GM12878 (cell line): ENCODE data around the gene WFIKKN1. TPM values are rescaled to one million over a fixed set of nuclear protein-coding genes. Genes with fewer than 3 reads are reported as not detected.

Experiments
- ATAC-seq: fragments of 200-7000 bp; cut with Tn5 transposase; 3 replicates; pipeline ENCODE4 v1.9.1; 2020; ENCODE audit warnings: mild to moderate bottlenecking, moderate library complexity
- BruUV-seq: library from RNA; stranded (reverse); fragments of 400-500 nt; replicated peaks from 2 replicates; lab custom pipeline; 2021; lab: Mats Ljungman, UMichigan
- CTCF ChIA-PET: fragments of 300-600 bp; sonication (Branson Sonifier 250); formaldehyde crosslinking; extraction: SDS; loops from one replicate; lab custom pipeline; 2021; ENCODE audit warnings: inconsistent platforms; lab: Yijun Ruan, JAX
- POLR2A ChIA-PET: fragments of 350-600 bp; formaldehyde crosslinking; extraction: SDS; loops from one replicate; lab custom pipeline; 2021; ENCODE audit warnings: inconsistent platforms; lab: Charles Lee
- RAD21 ChIA-PET: fragments of 300-600 bp; sonication (Branson Sonifier 250); formaldehyde crosslinking; loops from one replicate; lab custom pipeline; 2023; ENCODE audit warnings: antibody characterized with exemption; ENCODE audit not compliant: unreplicated experiment; lab: Charles Lee
- SMC1A ChIA-PET: fragments of 300-600 bp; sonication (Branson Sonifier 250); formaldehyde crosslinking; loops from one replicate; lab custom pipeline; 2023; ENCODE audit not compliant: unreplicated experiment, uncharacterized antibody; lab: Charles Lee
- DNase-seq: peaks from one replicate; pipeline ENCODE4 v3.0.0-alpha.2; 2011; ENCODE audit warnings: low read depth, low spot score
- FAIRE-seq: peaks from 3 replicates; lab custom pipeline; 2011; peaks lifted over from hg19 to GRCh38; lab: Jason Lieb, UNC
- H2AFZ ChIP-seq: 2 replicates; pipeline ENCODE4 v1.6.0; 2011; ENCODE audit warnings: low read depth, low read length, control low read depth; ENCODE audit not compliant: control insufficient read depth
- H3K27ac ChIP-seq: 2 replicates; pipeline ENCODE4 v1.5.1; 2011; ENCODE audit warnings: control low read depth; ENCODE audit not compliant: control insufficient read depth, insufficient read depth
- H3K27me3 ChIP-seq, 2 experiments: replicated peaks in 1 of 2; 2 replicates each; pipeline versions ENCODE4 v1.6.0 to v1.6.1; 2011; ENCODE audit warnings: low read length in 1 of 2; ENCODE audit not compliant: control insufficient read depth in 2 of 2, insufficient read depth in 2 of 2
- H3K36me3 ChIP-seq, 2 experiments: 2 replicates each; pipeline ENCODE4 v1.5.1; 2011; ENCODE audit warnings: low read length in 1 of 2; ENCODE audit not compliant: control insufficient read depth in 2 of 2, insufficient read depth in 2 of 2
- H3K4me1 ChIP-seq: 2 replicates; pipeline ENCODE4 v1.6.1; 2011; ENCODE audit warnings: mild to moderate bottlenecking, low read length, moderate library complexity, mixed read lengths; ENCODE audit not compliant: control insufficient read depth, insufficient read depth
- H3K4me2 ChIP-seq: 2 replicates; pipeline ENCODE4 v1.6.0; 2011; ENCODE audit warnings: control low read depth; ENCODE audit not compliant: control insufficient read depth, insufficient read depth
- H3K4me3 ChIP-seq: fragments of 200-600 bp; sonication (generic); 2 replicates; pipeline ENCODE4 v1.5.1; 2016
- H3K79me2 ChIP-seq: 2 replicates; pipeline ENCODE4 v1.6.0; 2011; ENCODE audit warnings: low read length; ENCODE audit not compliant: control insufficient read depth, insufficient read depth
- H3K9ac ChIP-seq: 2 replicates; pipeline ENCODE4 v1.8.0; 2011; ENCODE audit warnings: low read length, control low read depth, mixed read lengths; ENCODE audit not compliant: control insufficient read depth, insufficient read depth
- H3K9me3 ChIP-seq: replicated peaks from 3 replicates; pipeline ENCODE4 v1.5.1; 2011; ENCODE audit warnings: mild to moderate bottlenecking, low read length; ENCODE audit not compliant: control insufficient read depth, insufficient read depth
- H4K20me1 ChIP-seq: 2 replicates; pipeline ENCODE4 v1.6.0; 2011; ENCODE audit not compliant: control insufficient read depth, insufficient read depth
- CHD1 ChIP-seq: IDR thresholded peaks from 2 replicates; pipeline ENCODE4 v1.6.1; 2012; ENCODE audit warnings: low read depth, low read length, improper control_type of control experiment
- JUND ChIP-seq: IDR thresholded peaks from 2 replicates; pipeline ENCODE4 v1.6.1; 2012; ENCODE audit warnings: low read depth, mild to moderate bottlenecking, low read length, improper control_type of control experiment, moderate library complexity
- NFYB ChIP-seq: IDR thresholded peaks from 2 replicates; pipeline ENCODE4 v1.6.1; 2011; ENCODE audit warnings: low read depth, mild to moderate bottlenecking, low read length, improper control_type of control experiment, moderate library complexity; ENCODE audit not compliant: insufficient read depth
- POLR2AphosphoS5 ChIP-seq: IDR thresholded peaks from 2 replicates; pipeline ENCODE4 v1.6.1; 2011; ENCODE audit warnings: mild to moderate bottlenecking, low read length, inconsistent platforms
- WGBS: methylation state at CpG from one replicate; pipeline ENCODE4 v1.1.6; 2016; ENCODE audit warnings: low lambda C conversion rate; ENCODE audit not compliant: insufficient replicate concordance, insufficient coverage; ENCODE audit errors: missing lambda C conversion rate; 5-methylcytosine and 5-hydroxymethylcytosine counted together
- in situ Hi-C: fragments of 300-500 bp; cut with MboI; formaldehyde crosslinking; loops from 9 replicates; pipeline ENCODE4 v1.14.3; 2018; ENCODE audit warnings: mixed read lengths
- intact Hi-C: fragments of 100-400 bp; cut with micrococcal nuclease; formaldehyde crosslinking; loops from one replicate; pipeline ENCODE4 v1.14.2; 2022; ENCODE audit not compliant: unreplicated experiment
- polyA plus RNA-seq, 11 experiments: library from polyadenylated mRNA; depleted of rRNA in 4 of 11; unstranded in 6 of 11; stranded (reverse) in 5 of 11; fragments of >200 nt; fragmentation: Nextera tagmentation in 4 of 11; fragmentation: Illumina TruSeq in 1 of 11; extraction: Ambion mirVana in 4 of 11; extraction: Trizol in 1 of 11; gene quantifications; 1 replicate in 1 of 11; 2 replicates in 10 of 11; pipeline versions ENCODE4 v1.2.1 to v1.2.3, GENCODE V29; 2011 to 2016; ENCODE audit warnings: inconsistent platforms in 2 of 11, missing spikeins in 2 of 11, low read depth in 1 of 11
- total RNA-seq, 4 experiments: library from RNA; depleted of rRNA in 3 of 4; stranded (reverse); fragments of >200 nt in 3 of 4; fragmentation: Illumina TruSeq in 1 of 4; extraction: Trizol in 1 of 4; gene quantifications; 2 replicates each; pipeline versions ENCODE4 v1.2.1 to v1.2.3, GENCODE V29; 2013 to 2021
- TF ChIP-seq, protein P1 (sequence below): fragments of 450-650 bp; IDR thresholded peaks from 2 replicates; pipeline ENCODE4 v1.6.1; 2017; ENCODE audit warnings: borderline replicate concordance
- TF ChIP-seq, protein P2 (sequence below): IDR thresholded peaks from 2 replicates; pipeline ENCODE4 v1.6.1; 2011; ENCODE audit warnings: low read depth, mild to moderate bottlenecking, low read length, moderate library complexity, borderline replicate concordance; ENCODE audit errors: extremely low read depth
- TF ChIP-seq, protein P3 (sequence below): fragments of 150-350 bp; IDR thresholded peaks from 2 replicates; pipeline ENCODE4 v1.6.1; 2014; ENCODE audit warnings: mild to moderate bottlenecking, low read depth, low read length

The WFIKKN1 gene
- total and polyA plus RNA-seq, 10 of the 15 experiments (the other 5 are each of a cell fraction or from before 2014, with no cell fraction given): 0.01 to 0.41 (median 0.05) TPM; not detected in 2

DNA sequence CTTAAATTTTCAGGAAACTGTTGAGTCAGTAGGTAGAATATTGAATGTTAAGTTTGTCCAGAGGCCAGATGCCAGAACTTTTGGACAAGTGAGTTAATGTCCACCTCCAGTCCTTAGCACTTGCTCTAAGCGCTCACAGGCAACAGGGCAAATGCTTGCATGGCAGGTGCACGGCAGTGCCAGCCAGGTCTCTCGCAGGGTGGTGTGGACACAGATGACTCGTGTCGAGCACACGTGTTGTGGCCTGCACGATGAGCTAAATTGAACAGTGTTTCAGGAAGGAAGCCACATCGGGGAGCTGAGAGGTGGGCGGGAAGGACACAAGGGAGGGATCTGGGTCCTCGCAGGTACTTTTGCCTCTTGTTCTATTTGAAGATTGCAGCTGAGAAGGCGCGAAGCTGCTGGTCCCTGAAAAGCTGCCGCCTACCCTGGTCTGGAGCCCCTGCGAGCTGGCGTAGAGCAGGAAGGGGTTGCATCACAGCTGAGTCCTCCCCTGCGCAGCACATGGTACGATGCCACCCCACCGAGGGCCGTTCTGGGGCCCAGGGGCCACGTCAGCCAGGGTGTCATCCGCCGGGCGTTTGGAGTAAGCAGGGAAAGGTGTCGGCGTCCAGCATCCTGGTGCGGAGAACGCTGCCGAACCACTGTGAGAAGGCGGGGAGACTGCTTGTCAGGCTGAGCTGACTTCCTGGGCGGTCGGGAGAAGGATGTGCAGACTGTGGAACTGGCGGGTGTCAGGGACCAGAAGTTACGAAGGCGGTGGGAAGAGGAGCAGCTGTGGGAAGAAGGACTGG lies 34.6 kb upstream of the WFIKKN1 start:
- POLR2A ChIA-PET: no interaction called here
- no peaks in the 10 kb centered on the region; the same call in 2 of the 3 replicates for H3K9me3 ChIP-seq
- H2AFZ ChIP-seq: no peak overlapping the region
- 80% methylated on average over 31 of the region's 34 CpGs for WGBS
- FAIRE-seq: no peak
- no peak overlapping the region for H3K4me2 ChIP-seq
- BruUV-seq: no TSS peak
- CTCF ChIA-PET: interaction anchor here (0.9 kb wide), 1 partner anchor 9 kb away, joined by 4 read pairs; no protein-coding TSS in a partner anchor
- H3K36me3 ChIP-seq: peaks cover 0 to 4% of the 10 kb centered on the region in 2 experiments; a peak in 2 of 4 replicates
- RAD21 ChIA-PET: no interaction called here
- no peaks in the 10 kb centered on the region for H3K27me3 ChIP-seq
- H3K4me1 ChIP-seq: peaks cover 2% of the 10 kb centered on the region
- peaks cover 2% of the 10 kb centered on the region for H3K79me2 ChIP-seq
- in situ Hi-C loops (no loop called here), intact Hi-C loops (no loop called here)
- H3K9ac ChIP-seq: no peak overlapping the region
- DNase-seq: no peak
- no peaks in the 10 kb centered on the region for H4K20me1 ChIP-seq
- TF ChIP-seq POLR2AphosphoS5 (no peak), CHD1 (no peak), JUND (no peak), NFYB (no peak)
- TF ChIP-seq, protein P1, sequence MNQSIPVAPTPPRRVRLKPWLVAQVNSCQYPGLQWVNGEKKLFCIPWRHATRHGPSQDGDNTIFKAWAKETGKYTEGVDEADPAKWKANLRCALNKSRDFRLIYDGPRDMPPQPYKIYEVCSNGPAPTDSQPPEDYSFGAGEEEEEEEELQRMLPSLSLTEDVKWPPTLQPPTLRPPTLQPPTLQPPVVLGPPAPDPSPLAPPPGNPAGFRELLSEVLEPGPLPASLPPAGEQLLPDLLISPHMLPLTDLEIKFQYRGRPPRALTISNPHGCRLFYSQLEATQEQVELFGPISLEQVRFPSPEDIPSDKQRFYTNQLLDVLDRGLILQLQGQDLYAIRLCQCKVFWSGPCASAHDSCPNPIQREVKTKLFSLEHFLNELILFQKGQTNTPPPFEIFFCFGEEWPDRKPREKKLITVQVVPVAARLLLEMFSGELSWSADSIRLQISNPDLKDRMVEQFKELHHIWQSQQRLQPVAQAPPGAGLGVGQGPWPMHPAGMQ: no peak
- TF ChIP-seq, protein P2, sequence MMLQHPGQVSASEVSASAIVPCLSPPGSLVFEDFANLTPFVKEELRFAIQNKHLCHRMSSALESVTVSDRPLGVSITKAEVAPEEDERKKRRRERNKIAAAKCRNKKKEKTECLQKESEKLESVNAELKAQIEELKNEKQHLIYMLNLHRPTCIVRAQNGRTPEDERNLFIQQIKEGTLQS: no peak
- TF ChIP-seq, protein P3, sequence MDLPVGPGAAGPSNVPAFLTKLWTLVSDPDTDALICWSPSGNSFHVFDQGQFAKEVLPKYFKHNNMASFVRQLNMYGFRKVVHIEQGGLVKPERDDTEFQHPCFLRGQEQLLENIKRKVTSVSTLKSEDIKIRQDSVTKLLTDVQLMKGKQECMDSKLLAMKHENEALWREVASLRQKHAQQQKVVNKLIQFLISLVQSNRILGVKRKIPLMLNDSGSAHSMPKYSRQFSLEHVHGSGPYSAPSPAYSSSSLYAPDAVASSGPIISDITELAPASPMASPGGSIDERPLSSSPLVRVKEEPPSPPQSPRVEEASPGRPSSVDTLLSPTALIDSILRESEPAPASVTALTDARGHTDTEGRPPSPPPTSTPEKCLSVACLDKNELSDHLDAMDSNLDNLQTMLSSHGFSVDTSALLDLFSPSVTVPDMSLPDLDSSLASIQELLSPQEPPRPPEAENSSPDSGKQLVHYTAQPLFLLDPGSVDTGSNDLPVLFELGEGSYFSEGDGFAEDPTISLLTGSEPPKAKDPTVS: no peak
- H3K27ac ChIP-seq: no peak overlapping the region
- no peak for ATAC-seq
- no peak overlapping the region for H3K4me3 ChIP-seq
- SMC1A ChIA-PET: no interaction called here
